ENCODE results near the gene HEMK1. TPM values are rescaled to one million over a fixed set of nuclear protein-coding genes. Genes with fewer than 3 reads are reported as not detected.

The HEMK1 gene
- total RNA-seq, 3 donors from 2014 or later: 6.1 to 10.7 (median 9.2) TPM

- peak overlapping the region; percentile 98 to 99 for H3K27ac ChIP-seq
Measured at GRCh38 chr3:50609071-50609762, 39.9 kb downstream of the HEMK1 start.

GRCh38 chr3:50609763-50610085 is 40.4 kb downstream of the HEMK1 start:
- Histone ChIP-seq H3K27ac (peak overlapping the region; percentile 91 to 98), H3K36me3 (no peaks in the 10 kb centered on the region), H3K4me3 (peak overlapping the region; percentile 61 to 95 (median 76)), H3K9me3 (no peaks in the 10 kb centered on the region), H3K27me3 (no peaks in the 10 kb centered on the region), H3K4me1 (peaks cover 20 to 54% of the 10 kb centered on the region in 2 donors)
- no peak for DNase-seq (ENCODE audit: low spot score in 2 of 2)
- TF ChIP-seq POLR2A (IDR thresholded peaks at IDR 0.05): no peak
- TF ChIP-seq, protein P1, sequence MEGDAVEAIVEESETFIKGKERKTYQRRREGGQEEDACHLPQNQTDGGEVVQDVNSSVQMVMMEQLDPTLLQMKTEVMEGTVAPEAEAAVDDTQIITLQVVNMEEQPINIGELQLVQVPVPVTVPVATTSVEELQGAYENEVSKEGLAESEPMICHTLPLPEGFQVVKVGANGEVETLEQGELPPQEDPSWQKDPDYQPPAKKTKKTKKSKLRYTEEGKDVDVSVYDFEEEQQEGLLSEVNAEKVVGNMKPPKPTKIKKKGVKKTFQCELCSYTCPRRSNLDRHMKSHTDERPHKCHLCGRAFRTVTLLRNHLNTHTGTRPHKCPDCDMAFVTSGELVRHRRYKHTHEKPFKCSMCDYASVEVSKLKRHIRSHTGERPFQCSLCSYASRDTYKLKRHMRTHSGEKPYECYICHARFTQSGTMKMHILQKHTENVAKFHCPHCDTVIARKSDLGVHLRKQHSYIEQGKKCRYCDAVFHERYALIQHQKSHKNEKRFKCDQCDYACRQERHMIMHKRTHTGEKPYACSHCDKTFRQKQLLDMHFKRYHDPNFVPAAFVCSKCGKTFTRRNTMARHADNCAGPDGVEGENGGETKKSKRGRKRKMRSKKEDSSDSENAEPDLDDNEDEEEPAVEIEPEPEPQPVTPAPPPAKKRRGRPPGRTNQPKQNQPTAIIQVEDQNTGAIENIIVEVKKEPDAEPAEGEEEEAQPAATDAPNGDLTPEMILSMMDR (IDR thresholded peaks at IDR 0.05): no peak
- no peak for TF ChIP-seq POLR2AphosphoS5 (IDR thresholded peaks at IDR 0.05)
- intact Hi-C loops (cut with DNase I; ENCODE audit: low total_unique reads): loop anchor here (2.0 to 5.0 kb wide), 2 partner anchors 37 to 778 kb away; partner anchors contain the start of gene MANF

More at GRCh38 chr3:50609071-50609762, 39.9 kb downstream of the HEMK1 start:
- H3K9me3 ChIP-seq: no peaks in the 10 kb centered on the region
- peak overlapping the region; percentile 61 to 95 (median 76) for H3K4me3 ChIP-seq
- no peak for DNase-seq (ENCODE audit: low spot score in 2 of 2)
- no peaks in the 10 kb centered on the region for H3K27me3 ChIP-seq
- H3K4me1 ChIP-seq: peaks cover 20 to 59% of the 10 kb centered on the region in 2 donors
- TF ChIP-seq POLR2AphosphoS5 (IDR thresholded peaks at IDR 0.05) (no peak), POLR2A (IDR thresholded peaks at IDR 0.05) (no peak)
- TF ChIP-seq, protein P1 (IDR thresholded peaks at IDR 0.05): no peak
- no peaks in the 10 kb centered on the region for H3K36me3 ChIP-seq
- intact Hi-C loops (cut with DNase I; ENCODE audit: low total_unique reads): no loop called here

- intact Hi-C loops (cut with DNase I; ENCODE audit: low total_unique reads): loop anchor here (2.0 to 5.0 kb wide), 2 partner anchors 38 to 777 kb away; partner anchors contain the start of gene MANF
- peaks cover 20 to 48% of the 10 kb centered on the region in 2 donors for H3K4me1 ChIP-seq
- H3K27me3 ChIP-seq: no peaks in the 10 kb centered on the region
- peak overlapping the region; percentile 91 to 98 for H3K27ac ChIP-seq
- H3K36me3 ChIP-seq: no peaks in the 10 kb centered on the region
- no peak for DNase-seq (ENCODE audit: low spot score in 2 of 2)
- H3K9me3 ChIP-seq: no peaks in the 10 kb centered on the region
- H3K4me3 ChIP-seq: peak overlapping the region; percentile 61 to 95 (median 76)
- TF ChIP-seq, protein P1 (IDR thresholded peaks at IDR 0.05): no peak
- no peak for TF ChIP-seq POLR2AphosphoS5 (IDR thresholded peaks at IDR 0.05)
- no peak for TF ChIP-seq POLR2A (IDR thresholded peaks at IDR 0.05)
Measured at GRCh38 chr3:50610181-50610971, 41.1 kb downstream of the HEMK1 start.

GRCh38 chr3:50610992-50611463 is 41.7 kb downstream of the HEMK1 start:
- H3K36me3 ChIP-seq: no peaks in the 10 kb centered on the region
- H3K27me3 ChIP-seq: no peaks in the 10 kb centered on the region
- H3K27ac ChIP-seq: peak overlapping the region; percentile 91 to 98
- H3K4me1 ChIP-seq: peaks cover 20 to 41% of the 10 kb centered on the region in 2 donors
- TF ChIP-seq, protein P1 (IDR thresholded peaks at IDR 0.05): no peak
- TF ChIP-seq POLR2A (IDR thresholded peaks at IDR 0.05): no peak
- intact Hi-C loops (cut with DNase I; ENCODE audit: low total_unique reads): loop anchor here (2.0 to 5.0 kb wide), 2 partner anchors 38 to 776 kb away; partner anchors contain the start of gene MANF
- H3K9me3 ChIP-seq: no peaks in the 10 kb centered on the region
- no peak for DNase-seq (ENCODE audit: low spot score in 2 of 2)
- H3K4me3 ChIP-seq: peak overlapping the region; percentile 61 to 95 (median 76)

Measured in breast epithelium (tissue), 4 donors.